Cardiac fibroblast (primary cell): ENCODE results near the gene GALNT14.

ENCODE experiments used
- DNase-seq, 2 donors: peaks; one replicate each; pipeline versions ENCODE4 v3.0.0 to v3.0.0-alpha.2; 2010; ENCODE audit warnings: low read depth in 2 of 2
- H3K4me3 ChIP-seq, 2 donors: replicated peaks in 1 of 2; 1 replicate in 1 of 2; 2 replicates in 1 of 2; pipeline ENCODE4 v1.5.1; 2011; ENCODE audit warnings: low read depth in 2 of 2, low read length in 2 of 2, mild to moderate bottlenecking in 2 of 2, moderate library complexity in 1 of 2
- TF ChIP-seq, protein P1 (sequence below): IDR thresholded peaks from one replicate; pipeline ENCODE4 v1.5.1; 2011; ENCODE audit warnings: low read depth, mild to moderate bottlenecking, low read length, inconsistent platforms

Gene GALNT14

DNA sequence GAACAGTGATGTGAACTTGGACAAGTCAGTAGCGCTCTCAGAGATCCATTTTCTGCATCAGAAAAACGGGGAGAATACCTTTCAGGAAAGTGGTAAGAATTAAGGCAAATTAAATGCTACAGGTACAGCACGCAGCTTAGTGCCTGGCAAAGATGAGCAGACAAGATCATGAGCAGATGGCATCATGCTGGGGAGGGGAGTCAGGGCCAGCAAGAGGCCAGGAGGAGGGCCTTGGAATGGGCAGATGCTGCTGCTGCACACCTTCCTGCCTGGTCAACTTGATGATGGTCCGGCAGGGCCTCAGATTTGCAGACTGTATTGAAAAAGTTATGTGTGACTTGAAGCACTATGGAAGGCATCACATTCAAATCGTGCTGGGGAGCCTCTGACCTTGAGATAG is 72.9 kb downstream of the GALNT14 start:
- no peak for DNase-seq
- H3K4me3 ChIP-seq: no peak overlapping the region
- TF ChIP-seq, protein P1, sequence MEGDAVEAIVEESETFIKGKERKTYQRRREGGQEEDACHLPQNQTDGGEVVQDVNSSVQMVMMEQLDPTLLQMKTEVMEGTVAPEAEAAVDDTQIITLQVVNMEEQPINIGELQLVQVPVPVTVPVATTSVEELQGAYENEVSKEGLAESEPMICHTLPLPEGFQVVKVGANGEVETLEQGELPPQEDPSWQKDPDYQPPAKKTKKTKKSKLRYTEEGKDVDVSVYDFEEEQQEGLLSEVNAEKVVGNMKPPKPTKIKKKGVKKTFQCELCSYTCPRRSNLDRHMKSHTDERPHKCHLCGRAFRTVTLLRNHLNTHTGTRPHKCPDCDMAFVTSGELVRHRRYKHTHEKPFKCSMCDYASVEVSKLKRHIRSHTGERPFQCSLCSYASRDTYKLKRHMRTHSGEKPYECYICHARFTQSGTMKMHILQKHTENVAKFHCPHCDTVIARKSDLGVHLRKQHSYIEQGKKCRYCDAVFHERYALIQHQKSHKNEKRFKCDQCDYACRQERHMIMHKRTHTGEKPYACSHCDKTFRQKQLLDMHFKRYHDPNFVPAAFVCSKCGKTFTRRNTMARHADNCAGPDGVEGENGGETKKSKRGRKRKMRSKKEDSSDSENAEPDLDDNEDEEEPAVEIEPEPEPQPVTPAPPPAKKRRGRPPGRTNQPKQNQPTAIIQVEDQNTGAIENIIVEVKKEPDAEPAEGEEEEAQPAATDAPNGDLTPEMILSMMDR: no peak

DNA sequence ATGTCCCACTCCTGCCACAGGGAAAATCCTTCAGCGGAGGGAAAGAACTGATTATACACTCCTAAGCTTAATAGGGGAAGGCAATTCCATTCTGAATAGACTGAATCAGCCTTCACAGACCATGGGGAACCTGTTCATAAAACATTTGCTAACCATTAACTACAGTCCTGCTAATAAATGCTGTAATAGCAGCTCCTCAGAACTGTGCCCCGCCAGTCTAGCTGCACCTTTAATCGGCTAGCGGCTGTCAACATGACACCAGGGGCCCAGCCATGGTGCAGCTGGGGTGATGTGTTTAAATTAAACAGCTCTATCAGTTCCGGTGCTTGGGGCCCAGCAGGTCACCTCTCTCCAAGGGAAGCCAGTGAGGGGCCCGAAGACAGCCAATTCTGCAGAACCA is 77.8 kb downstream of the GALNT14 start:
- no peak for DNase-seq
- TF ChIP-seq, protein P1: no peak
- no peak overlapping the region for H3K4me3 ChIP-seq

DNA sequence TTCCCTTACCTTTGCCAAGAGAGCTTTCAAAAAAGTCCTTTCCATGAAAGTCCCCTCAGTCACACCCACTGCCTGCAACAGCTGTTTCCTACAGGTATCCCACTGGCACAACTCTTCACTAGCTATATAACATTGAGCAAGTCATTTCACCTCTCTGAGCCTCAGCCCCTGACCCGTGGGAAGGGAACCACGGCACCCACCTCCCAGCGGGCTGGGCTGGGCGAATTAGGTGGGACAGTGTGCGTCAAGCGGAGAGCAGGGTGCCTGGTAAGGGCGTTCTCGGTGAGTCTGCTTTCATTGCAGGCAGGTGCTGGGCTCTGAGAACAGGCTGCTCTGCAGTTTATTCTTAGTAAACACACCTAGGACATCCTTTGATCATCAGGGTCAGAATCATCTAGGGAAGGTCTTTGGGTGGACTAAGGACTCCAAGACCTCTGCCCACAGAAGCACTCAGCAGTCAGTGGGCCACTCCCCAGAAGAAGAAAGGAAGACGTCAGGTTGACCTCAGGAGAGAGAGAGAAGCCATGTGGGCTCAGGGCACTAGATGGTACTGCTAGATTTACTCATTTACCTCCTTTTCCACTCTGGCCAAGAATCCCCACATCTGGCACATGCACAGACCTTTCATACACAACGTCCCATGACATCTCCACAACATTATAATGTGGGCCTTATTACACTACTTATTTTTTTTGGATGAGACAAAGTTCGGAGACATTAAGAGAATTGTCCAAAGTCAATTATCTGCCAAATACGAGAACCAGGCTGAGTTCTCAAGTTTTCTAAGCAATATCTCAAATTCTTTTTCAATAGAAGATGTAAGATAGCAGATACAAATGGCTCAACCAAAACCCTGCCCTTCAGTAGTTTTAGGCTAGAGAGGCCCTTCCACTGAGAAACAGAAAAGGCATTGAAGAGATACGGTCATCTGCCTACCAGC is 79.9 kb downstream of the GALNT14 start:
- TF ChIP-seq, protein P1: no peak
- no peak overlapping the region for H3K4me3 ChIP-seq
- DNase-seq: no peak

DNA sequence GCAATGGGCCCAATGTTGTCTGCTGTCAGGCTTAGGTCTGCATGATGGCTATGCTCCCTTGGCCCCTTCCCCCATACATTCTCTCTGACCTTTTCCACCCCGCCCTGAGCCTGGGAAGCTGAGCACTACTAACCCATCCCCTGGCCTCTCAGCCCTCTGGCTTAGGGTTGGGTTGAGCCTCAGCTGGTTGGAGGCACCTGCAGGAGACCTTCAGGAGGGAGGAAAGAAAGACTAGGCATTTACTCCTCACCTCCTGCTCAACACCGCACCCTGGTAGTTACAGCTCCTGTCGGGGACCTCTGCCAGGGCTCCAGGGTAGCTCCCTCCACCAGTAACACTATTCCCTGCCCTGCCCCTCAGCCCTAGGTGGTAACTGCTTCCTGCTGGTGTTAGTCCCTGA is 80.5 kb downstream of the GALNT14 start:
- DNase-seq: no peak
- no peak overlapping the region for H3K4me3 ChIP-seq
- TF ChIP-seq, protein P1: no peak

DNA sequence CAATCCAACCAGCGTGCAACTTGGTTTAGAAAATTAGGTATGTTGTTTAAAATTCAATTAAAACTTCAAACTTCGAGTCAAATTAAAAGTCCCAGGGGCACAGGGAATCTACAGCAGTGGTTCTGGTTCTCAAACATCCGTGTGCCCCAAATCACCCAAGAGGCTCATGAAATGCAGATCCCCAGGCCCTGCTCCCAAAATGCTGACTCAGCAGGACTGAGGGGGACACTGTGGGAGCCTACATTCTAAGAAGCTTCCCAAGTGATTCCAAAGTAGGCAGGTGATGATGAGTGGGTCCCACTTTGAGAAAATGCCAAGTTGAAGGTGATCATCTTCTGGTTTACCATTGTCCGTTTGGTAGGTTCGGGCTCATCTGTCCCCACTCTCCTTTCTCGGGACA is 82.3 kb downstream of the GALNT14 start:
- H3K4me3 ChIP-seq: no peak overlapping the region
- no peak for DNase-seq
- TF ChIP-seq, protein P1: no peak

DNA sequence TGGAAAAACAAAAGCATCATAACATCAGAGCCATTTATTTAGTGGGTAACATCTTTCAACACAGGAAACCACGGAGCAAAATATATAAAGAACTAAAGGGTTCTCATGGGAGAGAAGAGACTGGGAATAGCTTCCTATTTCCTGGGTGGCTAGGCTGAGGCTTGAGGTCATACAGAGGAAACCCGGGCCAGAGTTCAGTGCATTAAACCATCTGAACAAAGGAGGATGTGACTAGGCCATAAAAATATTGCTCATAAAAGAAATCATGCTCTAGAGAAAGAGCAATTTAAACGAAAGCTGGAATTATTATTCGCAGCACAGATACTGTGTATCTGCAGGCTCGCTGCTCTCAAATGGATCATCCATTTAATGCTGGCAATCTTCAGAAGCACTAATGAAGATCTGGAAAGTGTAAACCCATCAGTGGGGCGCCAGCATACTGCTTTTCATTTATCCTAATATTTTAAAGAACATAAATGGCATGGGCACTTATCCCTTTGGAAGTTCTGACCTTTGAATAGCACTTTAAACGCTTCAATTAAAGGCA is 83.3 kb downstream of the GALNT14 start:
- H3K4me3 ChIP-seq: no peak overlapping the region
- TF ChIP-seq, protein P1: no peak
- DNase-seq: no peak
